IMR-90 (cell line): ENCODE data around the gene PPP1R12B.
"Not testable (repeated sequence)": the region's sequence is repeated elsewhere in the genome, so short reads cannot be mapped to it uniquely, and the experiment has no call there.

Source experiments
- FOS ChIP-seq: fragments of 150-350 bp; IDR thresholded peaks from 2 replicates; pipeline ENCODE4 v1.6.1; 2016; ENCODE audit warnings: low read depth, low read length
- MAZ ChIP-seq: IDR thresholded peaks from 2 replicates; pipeline ENCODE4 v1.6.1; 2012; ENCODE audit warnings: low read depth, mild to moderate bottlenecking, low read length, improper control_type of control experiment, moderate library complexity, borderline replicate concordance
- MXI1 ChIP-seq: IDR thresholded peaks from 2 replicates; pipeline ENCODE4 v1.6.1; 2012; ENCODE audit warnings: low read depth, mild to moderate bottlenecking, low read length, moderate library complexity, borderline replicate concordance
- NFE2L2 ChIP-seq: fragments of 150-350 bp; IDR thresholded peaks from 2 replicates; pipeline ENCODE4 v1.6.1; 2016; ENCODE audit warnings: low read depth, mild to moderate bottlenecking, low read length
- POLR2A ChIP-seq: IDR thresholded peaks from 2 replicates; pipeline ENCODE4 v1.6.1; 2012; ENCODE audit warnings: mild to moderate bottlenecking, low read depth, low read length
- RAD21 ChIP-seq: IDR thresholded peaks from 2 replicates; pipeline ENCODE4 v1.6.1; 2012; ENCODE audit warnings: low read length, improper control_type of control experiment
- RCOR1 ChIP-seq: IDR thresholded peaks from 2 replicates; pipeline ENCODE4 v1.6.1; 2012; ENCODE audit warnings: mild to moderate bottlenecking, low read length, improper control_type of control experiment; ENCODE audit not compliant: insufficient replicate concordance
- RFX5 ChIP-seq: IDR thresholded peaks from 2 replicates; pipeline ENCODE4 v1.8.0; 2012; ENCODE audit warnings: low read depth, mild to moderate bottlenecking, low read length, moderate library complexity
- SMC3 ChIP-seq: fragments of 150-350 bp; IDR thresholded peaks from 2 replicates; pipeline ENCODE4 v1.6.1; 2016; ENCODE audit warnings: low read depth, mild to moderate bottlenecking, antibody characterized with exemption, low read length, moderate library complexity
- TF ChIP-seq, protein P1 (sequence below): conservative IDR thresholded peaks from 2 replicates; pipeline ENCODE4 v1.5.1; 2012; ENCODE audit warnings: mild to moderate bottlenecking, low read depth, low read length, improper control_type of control experiment
- TF ChIP-seq, protein P2 (sequence below): fragments of 150-350 bp; IDR thresholded peaks from 2 replicates; pipeline ENCODE4 v1.6.1; 2016; ENCODE audit warnings: low read depth, mild to moderate bottlenecking, low read length, moderate library complexity, borderline replicate concordance

DNA sequence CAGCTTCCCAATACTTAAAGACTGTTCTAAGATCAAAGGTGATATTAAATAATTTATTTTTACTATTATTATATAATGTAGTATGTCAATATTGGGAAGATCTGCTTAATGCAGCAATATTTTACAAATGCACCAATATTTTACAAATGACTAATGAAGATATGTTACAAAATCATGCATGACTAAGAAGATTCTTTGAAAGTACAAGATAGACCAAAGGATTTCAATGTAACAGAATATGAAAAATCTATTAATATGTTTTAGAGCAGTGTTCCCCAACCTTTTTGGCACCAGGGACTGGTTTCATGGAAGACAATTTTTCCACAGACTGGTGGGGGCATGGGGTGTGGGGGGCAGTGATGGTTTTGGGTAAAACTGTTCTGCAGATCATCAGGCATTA lies 132.1 kb downstream of the PPP1R12B start:
- not testable (repeated sequence) for TF ChIP-seq POLR2A, SMC3, RFX5, FOS, RAD21, NFE2L2, RCOR1, MXI1, MAZ
- TF ChIP-seq, protein P1, sequence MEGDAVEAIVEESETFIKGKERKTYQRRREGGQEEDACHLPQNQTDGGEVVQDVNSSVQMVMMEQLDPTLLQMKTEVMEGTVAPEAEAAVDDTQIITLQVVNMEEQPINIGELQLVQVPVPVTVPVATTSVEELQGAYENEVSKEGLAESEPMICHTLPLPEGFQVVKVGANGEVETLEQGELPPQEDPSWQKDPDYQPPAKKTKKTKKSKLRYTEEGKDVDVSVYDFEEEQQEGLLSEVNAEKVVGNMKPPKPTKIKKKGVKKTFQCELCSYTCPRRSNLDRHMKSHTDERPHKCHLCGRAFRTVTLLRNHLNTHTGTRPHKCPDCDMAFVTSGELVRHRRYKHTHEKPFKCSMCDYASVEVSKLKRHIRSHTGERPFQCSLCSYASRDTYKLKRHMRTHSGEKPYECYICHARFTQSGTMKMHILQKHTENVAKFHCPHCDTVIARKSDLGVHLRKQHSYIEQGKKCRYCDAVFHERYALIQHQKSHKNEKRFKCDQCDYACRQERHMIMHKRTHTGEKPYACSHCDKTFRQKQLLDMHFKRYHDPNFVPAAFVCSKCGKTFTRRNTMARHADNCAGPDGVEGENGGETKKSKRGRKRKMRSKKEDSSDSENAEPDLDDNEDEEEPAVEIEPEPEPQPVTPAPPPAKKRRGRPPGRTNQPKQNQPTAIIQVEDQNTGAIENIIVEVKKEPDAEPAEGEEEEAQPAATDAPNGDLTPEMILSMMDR: not testable (repeated sequence)
- TF ChIP-seq, protein P2, sequence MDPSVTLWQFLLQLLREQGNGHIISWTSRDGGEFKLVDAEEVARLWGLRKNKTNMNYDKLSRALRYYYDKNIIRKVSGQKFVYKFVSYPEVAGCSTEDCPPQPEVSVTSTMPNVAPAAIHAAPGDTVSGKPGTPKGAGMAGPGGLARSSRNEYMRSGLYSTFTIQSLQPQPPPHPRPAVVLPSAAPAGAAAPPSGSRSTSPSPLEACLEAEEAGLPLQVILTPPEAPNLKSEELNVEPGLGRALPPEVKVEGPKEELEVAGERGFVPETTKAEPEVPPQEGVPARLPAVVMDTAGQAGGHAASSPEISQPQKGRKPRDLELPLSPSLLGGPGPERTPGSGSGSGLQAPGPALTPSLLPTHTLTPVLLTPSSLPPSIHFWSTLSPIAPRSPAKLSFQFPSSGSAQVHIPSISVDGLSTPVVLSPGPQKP: not testable (repeated sequence)
